AG10803 (cell line): ENCODE measurements around the gene MTFR2.

ENCODE experiments used
- DNase-seq: peaks from one replicate; pipeline ENCODE4 v3.0.0; 2010; ENCODE audit warnings: low read depth
- H3K4me3 ChIP-seq: 2 replicates; pipeline ENCODE4 v1.5.1; 2011; ENCODE audit warnings: mild to moderate bottlenecking, low read length, control low read depth
- TF ChIP-seq, protein P1 (sequence below): conservative IDR thresholded peaks from 2 replicates; pipeline ENCODE4 v1.5.1; 2011; ENCODE audit warnings: mild to moderate bottlenecking, low read length, control low read depth, inconsistent platforms

MTFR2 gene

DNA sequence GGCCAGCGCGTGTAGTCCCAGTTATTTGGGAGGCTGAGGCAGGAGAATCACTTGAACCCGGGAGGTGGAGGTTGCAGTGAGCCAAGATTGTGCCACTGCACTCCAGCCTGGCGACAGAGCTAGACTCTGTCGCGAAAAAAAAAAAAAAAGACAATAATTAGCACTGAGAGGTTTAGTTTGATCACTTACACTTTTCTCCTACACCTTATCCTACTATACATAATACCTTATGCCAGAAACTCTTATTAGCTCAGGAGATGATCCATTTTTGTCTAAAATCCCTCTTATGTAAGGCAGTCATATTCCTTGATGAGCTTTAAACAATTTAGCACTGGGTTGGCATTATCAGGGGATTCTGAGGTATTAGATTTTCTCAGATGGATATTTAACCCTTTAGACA, 3.6 kb upstream of the MTFR2 start:
- no peak for DNase-seq
- TF ChIP-seq, protein P1, sequence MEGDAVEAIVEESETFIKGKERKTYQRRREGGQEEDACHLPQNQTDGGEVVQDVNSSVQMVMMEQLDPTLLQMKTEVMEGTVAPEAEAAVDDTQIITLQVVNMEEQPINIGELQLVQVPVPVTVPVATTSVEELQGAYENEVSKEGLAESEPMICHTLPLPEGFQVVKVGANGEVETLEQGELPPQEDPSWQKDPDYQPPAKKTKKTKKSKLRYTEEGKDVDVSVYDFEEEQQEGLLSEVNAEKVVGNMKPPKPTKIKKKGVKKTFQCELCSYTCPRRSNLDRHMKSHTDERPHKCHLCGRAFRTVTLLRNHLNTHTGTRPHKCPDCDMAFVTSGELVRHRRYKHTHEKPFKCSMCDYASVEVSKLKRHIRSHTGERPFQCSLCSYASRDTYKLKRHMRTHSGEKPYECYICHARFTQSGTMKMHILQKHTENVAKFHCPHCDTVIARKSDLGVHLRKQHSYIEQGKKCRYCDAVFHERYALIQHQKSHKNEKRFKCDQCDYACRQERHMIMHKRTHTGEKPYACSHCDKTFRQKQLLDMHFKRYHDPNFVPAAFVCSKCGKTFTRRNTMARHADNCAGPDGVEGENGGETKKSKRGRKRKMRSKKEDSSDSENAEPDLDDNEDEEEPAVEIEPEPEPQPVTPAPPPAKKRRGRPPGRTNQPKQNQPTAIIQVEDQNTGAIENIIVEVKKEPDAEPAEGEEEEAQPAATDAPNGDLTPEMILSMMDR, result no peak
- no peak overlapping the region for H3K4me3 ChIP-seq

- no peak overlapping the region for H3K4me3 ChIP-seq
- no peak for DNase-seq
- TF ChIP-seq, protein P1, result no peak
These were observed 2.3 kb upstream of the MTFR2 start for GRCh38 chr6:136252441-136252840.

DNA sequence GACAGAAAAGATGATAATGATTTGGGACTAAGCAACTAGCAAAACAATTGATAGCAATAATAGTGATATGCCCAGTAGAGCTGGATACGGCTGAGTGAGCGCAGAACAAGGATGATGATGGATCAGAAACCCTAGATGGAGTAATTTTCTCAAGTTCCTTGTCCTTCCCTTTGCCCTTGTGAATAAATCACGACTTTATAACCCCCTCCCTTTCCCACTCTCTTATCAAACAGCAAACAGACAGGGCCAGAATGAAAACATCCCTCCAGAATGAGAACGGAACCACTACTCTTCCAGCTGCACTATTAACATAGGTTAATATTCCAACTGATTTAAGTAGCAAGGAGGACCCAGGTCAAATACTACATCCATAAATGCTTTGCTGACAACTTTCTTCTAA, 1.3 kb upstream of the MTFR2 start:
- TF ChIP-seq, protein P1, result no peak
- no peak for DNase-seq
- no peak overlapping the region for H3K4me3 ChIP-seq

GRCh38 chr6:136250686-136251008, 536 bp upstream of the MTFR2 start:
- H3K4me3 ChIP-seq, result peak overlapping the region; percentile 88
- no peak for DNase-seq
- TF ChIP-seq, protein P1, result no peak

GRCh38 chr6:136249336-136249735, 775 bp downstream of the MTFR2 start:
- peak overlapping the region; percentile 88 for H3K4me3 ChIP-seq
- no peak for DNase-seq

DNA sequence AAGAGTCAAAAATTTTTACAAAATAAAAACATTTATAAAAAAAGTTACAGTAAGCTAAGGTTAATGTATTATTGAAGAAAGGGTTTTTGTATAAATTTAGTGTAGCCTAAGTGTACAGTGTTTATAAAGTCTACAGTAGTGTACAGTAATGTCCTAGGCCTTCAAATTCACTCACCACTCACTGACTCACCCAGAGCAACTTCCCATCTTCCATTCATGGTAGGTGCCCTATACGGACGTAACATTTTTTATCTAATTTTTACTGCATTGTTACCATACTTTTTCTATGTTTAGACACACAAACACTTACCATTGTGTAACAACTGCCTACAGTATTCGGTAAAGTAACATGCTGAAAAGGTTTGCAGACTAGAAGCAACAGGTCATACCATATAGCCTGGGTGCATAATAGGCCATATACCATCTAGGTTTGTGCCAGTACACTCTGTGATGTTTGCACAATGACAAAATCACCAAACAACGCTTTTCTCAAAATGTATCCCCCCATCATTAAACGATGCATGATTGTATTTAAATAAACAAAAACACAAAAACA, 6.0 kb downstream of the MTFR2 start:
- peak; percentile 64 for DNase-seq
- TF ChIP-seq, protein P1, result no peak
- H3K4me3 ChIP-seq, result no peak overlapping the region

More at GRCh38 chr6:136249336-136249735, 775 bp downstream of the MTFR2 start:
- TF ChIP-seq, protein P1, result no peak

GRCh38 chr6:136236466-136237293, 13.4 kb downstream of the MTFR2 start:
- peak; percentile 3 for DNase-seq
- no peak overlapping the region for H3K4me3 ChIP-seq
- TF ChIP-seq, protein P1, result no peak
